ENCODE data around the gene TBL3. TPM values are rescaled to one million over a fixed set of nuclear protein-coding genes. Genes with fewer than 3 reads are reported as not detected.

The TBL3 gene
- total and polyA plus RNA-seq, 9 of the 15 experiments (the other 6 are each of a cell fraction or from before 2014, with no cell fraction given): 0.97 to 117 (median 24.5) TPM

DNA sequence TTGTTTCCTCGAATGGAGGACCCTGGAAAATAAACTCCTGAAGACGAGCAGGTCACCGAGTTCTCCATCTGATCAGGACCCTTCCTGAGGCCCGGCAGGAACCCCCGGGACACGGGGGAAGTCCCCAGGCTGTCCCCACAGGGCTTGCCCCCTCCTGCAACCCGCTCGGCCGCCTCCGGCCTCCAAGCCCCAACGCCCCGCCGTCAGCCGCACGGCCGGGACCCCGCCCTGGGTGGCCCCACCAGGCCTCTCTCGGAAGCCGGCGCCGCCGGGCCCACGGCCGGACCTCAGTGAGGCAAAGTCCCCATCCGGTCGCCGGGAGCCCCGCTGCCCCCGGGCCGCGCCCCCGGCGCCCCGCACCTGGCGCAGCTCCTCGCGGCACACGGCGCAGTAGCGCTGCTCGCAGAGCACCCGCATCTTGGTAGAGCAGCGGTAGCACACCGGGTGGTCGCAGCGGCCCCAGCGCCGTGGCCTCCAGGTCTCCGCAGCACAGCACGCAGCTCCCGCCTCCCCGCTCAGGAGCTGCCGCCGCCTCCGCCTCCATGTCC lies 37.4 kb downstream of the TBL3 start (continued):
- TF ChIP-seq, protein P1, sequence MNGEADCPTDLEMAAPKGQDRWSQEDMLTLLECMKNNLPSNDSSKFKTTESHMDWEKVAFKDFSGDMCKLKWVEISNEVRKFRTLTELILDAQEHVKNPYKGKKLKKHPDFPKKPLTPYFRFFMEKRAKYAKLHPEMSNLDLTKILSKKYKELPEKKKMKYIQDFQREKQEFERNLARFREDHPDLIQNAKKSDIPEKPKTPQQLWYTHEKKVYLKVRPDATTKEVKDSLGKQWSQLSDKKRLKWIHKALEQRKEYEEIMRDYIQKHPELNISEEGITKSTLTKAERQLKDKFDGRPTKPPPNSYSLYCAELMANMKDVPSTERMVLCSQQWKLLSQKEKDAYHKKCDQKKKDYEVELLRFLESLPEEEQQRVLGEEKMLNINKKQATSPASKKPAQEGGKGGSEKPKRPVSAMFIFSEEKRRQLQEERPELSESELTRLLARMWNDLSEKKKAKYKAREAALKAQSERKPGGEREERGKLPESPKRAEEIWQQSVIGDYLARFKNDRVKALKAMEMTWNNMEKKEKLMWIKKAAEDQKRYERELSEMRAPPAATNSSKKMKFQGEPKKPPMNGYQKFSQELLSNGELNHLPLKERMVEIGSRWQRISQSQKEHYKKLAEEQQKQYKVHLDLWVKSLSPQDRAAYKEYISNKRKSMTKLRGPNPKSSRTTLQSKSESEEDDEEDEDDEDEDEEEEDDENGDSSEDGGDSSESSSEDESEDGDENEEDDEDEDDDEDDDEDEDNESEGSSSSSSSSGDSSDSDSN (IDR thresholded peaks at IDR 0.05; ENCODE audit: borderline replicate concordance in 1 of 2, low read depth in 2 of 2, low read length in 2 of 2): 0 out of 4 replicates have a peak, but pooled peaks of 1 of the 2 experiments have one; percentile 32
- TF ChIP-seq, protein P2, sequence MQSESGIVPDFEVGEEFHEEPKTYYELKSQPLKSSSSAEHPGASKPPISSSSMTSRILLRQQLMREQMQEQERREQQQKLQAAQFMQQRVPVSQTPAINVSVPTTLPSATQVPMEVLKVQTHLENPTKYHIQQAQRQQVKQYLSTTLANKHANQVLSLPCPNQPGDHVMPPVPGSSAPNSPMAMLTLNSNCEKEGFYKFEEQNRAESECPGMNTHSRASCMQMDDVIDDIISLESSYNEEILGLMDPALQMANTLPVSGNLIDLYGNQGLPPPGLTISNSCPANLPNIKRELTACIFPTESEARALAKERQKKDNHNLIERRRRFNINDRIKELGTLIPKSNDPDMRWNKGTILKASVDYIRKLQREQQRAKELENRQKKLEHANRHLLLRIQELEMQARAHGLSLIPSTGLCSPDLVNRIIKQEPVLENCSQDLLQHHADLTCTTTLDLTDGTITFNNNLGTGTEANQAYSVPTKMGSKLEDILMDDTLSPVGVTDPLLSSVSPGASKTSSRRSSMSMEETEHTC (IDR thresholded peaks at IDR 0.05): no peak
- TF ChIP-seq, protein P3, sequence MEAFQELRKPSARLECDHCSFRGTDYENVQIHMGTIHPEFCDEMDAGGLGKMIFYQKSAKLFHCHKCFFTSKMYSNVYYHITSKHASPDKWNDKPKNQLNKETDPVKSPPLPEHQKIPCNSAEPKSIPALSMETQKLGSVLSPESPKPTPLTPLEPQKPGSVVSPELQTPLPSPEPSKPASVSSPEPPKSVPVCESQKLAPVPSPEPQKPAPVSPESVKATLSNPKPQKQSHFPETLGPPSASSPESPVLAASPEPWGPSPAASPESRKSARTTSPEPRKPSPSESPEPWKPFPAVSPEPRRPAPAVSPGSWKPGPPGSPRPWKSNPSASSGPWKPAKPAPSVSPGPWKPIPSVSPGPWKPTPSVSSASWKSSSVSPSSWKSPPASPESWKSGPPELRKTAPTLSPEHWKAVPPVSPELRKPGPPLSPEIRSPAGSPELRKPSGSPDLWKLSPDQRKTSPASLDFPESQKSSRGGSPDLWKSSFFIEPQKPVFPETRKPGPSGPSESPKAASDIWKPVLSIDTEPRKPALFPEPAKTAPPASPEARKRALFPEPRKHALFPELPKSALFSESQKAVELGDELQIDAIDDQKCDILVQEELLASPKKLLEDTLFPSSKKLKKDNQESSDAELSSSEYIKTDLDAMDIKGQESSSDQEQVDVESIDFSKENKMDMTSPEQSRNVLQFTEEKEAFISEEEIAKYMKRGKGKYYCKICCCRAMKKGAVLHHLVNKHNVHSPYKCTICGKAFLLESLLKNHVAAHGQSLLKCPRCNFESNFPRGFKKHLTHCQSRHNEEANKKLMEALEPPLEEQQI (IDR thresholded peaks at IDR 0.05): no peak
- peak; percentile 68 for TF ChIP-seq L3MBTL2 (IDR thresholded peaks at IDR 0.05)
- TF ChIP-seq, protein P4, sequence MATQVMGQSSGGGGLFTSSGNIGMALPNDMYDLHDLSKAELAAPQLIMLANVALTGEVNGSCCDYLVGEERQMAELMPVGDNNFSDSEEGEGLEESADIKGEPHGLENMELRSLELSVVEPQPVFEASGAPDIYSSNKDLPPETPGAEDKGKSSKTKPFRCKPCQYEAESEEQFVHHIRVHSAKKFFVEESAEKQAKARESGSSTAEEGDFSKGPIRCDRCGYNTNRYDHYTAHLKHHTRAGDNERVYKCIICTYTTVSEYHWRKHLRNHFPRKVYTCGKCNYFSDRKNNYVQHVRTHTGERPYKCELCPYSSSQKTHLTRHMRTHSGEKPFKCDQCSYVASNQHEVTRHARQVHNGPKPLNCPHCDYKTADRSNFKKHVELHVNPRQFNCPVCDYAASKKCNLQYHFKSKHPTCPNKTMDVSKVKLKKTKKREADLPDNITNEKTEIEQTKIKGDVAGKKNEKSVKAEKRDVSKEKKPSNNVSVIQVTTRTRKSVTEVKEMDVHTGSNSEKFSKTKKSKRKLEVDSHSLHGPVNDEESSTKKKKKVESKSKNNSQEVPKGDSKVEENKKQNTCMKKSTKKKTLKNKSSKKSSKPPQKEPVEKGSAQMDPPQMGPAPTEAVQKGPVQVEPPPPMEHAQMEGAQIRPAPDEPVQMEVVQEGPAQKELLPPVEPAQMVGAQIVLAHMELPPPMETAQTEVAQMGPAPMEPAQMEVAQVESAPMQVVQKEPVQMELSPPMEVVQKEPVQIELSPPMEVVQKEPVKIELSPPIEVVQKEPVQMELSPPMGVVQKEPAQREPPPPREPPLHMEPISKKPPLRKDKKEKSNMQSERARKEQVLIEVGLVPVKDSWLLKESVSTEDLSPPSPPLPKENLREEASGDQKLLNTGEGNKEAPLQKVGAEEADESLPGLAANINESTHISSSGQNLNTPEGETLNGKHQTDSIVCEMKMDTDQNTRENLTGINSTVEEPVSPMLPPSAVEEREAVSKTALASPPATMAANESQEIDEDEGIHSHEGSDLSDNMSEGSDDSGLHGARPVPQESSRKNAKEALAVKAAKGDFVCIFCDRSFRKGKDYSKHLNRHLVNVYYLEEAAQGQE (IDR thresholded peaks at IDR 0.05; ENCODE audit: borderline replicate concordance): no peak
- TF ChIP-seq, protein P4 (CRISPR knock-in tag; IDR thresholded peaks at IDR 0.05; ENCODE audit: low read depth): peak; percentile 44; the same call in 1 of the 2 replicates
- TF ChIP-seq, protein P5, sequence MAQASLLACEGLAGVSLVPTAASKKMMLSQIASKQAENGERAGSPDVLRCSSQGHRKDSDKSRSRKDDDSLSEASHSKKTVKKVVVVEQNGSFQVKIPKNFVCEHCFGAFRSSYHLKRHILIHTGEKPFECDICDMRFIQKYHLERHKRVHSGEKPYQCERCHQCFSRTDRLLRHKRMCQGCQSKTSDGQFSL (CRISPR knock-in tag; IDR thresholded peaks at IDR 0.05): no peak
- TF ChIP-seq, protein P5 (tag; IDR thresholded peaks at IDR 0.05): no peak
- TF ChIP-seq, protein P6, sequence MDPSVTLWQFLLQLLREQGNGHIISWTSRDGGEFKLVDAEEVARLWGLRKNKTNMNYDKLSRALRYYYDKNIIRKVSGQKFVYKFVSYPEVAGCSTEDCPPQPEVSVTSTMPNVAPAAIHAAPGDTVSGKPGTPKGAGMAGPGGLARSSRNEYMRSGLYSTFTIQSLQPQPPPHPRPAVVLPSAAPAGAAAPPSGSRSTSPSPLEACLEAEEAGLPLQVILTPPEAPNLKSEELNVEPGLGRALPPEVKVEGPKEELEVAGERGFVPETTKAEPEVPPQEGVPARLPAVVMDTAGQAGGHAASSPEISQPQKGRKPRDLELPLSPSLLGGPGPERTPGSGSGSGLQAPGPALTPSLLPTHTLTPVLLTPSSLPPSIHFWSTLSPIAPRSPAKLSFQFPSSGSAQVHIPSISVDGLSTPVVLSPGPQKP (CRISPR knock-in tag; IDR thresholded peaks at IDR 0.05): no peak
